ENCODE measurements around the gene ADK. TPM values are rescaled to one million over a fixed set of nuclear protein-coding genes. Genes with fewer than 3 reads are reported as not detected.
"Not testable (repeated sequence)": the region's sequence is repeated elsewhere in the genome, so short reads cannot be mapped to it uniquely, and the experiment has no call there.

ADK gene
- total RNA-seq, 1 experiment from 2014 or later, result 48.6 TPM

- no peaks in the 10 kb centered on the region for H3K36me3 ChIP-seq
- H3K27ac ChIP-seq, result no peak overlapping the region
- no peaks in the 10 kb centered on the region for H3K9me3 ChIP-seq (replicated peaks)
- no peaks in the 10 kb centered on the region for H3K27me3 ChIP-seq
- peaks cover 8% of the 10 kb centered on the region for H3K4me1 ChIP-seq
- no peak overlapping the region for H3K4me3 ChIP-seq
- DNase-seq, result no peak
Observed at GRCh38 chr10:74187237-74187636, 36.2 kb downstream of the ADK start.

- not testable (repeated sequence) for H3K27me3 ChIP-seq; DNase-seq; H3K4me1 ChIP-seq; H3K27ac ChIP-seq; H3K36me3 ChIP-seq; H3K9me3 ChIP-seq (replicated peaks); H3K4me3 ChIP-seq
Observed at GRCh38 chr10:74188617-74189016, 37.6 kb downstream of the ADK start.

- H3K4me1 ChIP-seq, result peaks cover 8% of the 10 kb centered on the region
- peak overlapping the region; percentile 2; the same call in 1 of the 2 replicates for H3K4me3 ChIP-seq
- peak overlapping the region; percentile 56 for H3K27ac ChIP-seq
- no peaks in the 10 kb centered on the region for H3K27me3 ChIP-seq
- no peaks in the 10 kb centered on the region for H3K9me3 ChIP-seq (replicated peaks)
- DNase-seq, result peak; percentile 32 to 62
- H3K36me3 ChIP-seq, result no peaks in the 10 kb centered on the region
Observed at GRCh38 chr10:74189999-74190421, 39.0 kb downstream of the ADK start.

GRCh38 chr10:74190494-74190893 is 39.5 kb downstream of the ADK start:
- Histone ChIP-seq H3K9me3 (replicated peaks) (no peaks in the 10 kb centered on the region), H3K27ac (peak overlapping the region; percentile 56), H3K27me3 (no peaks in the 10 kb centered on the region), H3K4me1 (peaks cover 8% of the 10 kb centered on the region), H3K36me3 (no peaks in the 10 kb centered on the region), H3K4me3 (peak overlapping the region; percentile 2; the same call in 1 of the 2 replicates)
- DNase-seq, result peak; percentile 13 to 41

GRCh38 chr10:74194545-74194944 is 43.5 kb downstream of the ADK start:
- H3K27ac ChIP-seq, result no peak overlapping the region
- no peak overlapping the region for H3K4me3 ChIP-seq
- peaks cover 8% of the 10 kb centered on the region for H3K4me1 ChIP-seq
- no peaks in the 10 kb centered on the region for H3K9me3 ChIP-seq (replicated peaks)
- DNase-seq, result no peak
- no peaks in the 10 kb centered on the region for H3K27me3 ChIP-seq
- H3K36me3 ChIP-seq, result no peaks in the 10 kb centered on the region

GRCh38 chr10:74194999-74195398 is 44.0 kb downstream of the ADK start:
- Histone ChIP-seq H3K27ac (no peak overlapping the region), H3K36me3 (no peaks in the 10 kb centered on the region), H3K4me3 (no peak overlapping the region), H3K4me1 (peaks cover 5% of the 10 kb centered on the region), H3K9me3 (replicated peaks) (no peaks in the 10 kb centered on the region), H3K27me3 (no peaks in the 10 kb centered on the region)
- DNase-seq, result no peak

GRCh38 chr10:74199315-74199714 is 48.3 kb downstream of the ADK start:
- Histone ChIP-seq H3K36me3 (no peaks in the 10 kb centered on the region; the same call in 1 of the 2 replicates), H3K9me3 (replicated peaks) (0 out of 2 replicates have a peak, but pooled peaks cover 3% of the 10 kb centered on the region)

GRCh38 chr10:74202356-74202755 is 51.3 kb downstream of the ADK start:
- H3K27ac ChIP-seq, result no peak overlapping the region
- 0 out of 2 replicates have a peak, but pooled peaks cover 3% of the 10 kb centered on the region for H3K9me3 ChIP-seq (replicated peaks)
- no peaks in the 10 kb centered on the region for H3K27me3 ChIP-seq
- peaks cover 13% of the 10 kb centered on the region for H3K4me1 ChIP-seq
- H3K4me3 ChIP-seq, result no peak overlapping the region
- H3K36me3 ChIP-seq, result no peaks in the 10 kb centered on the region; the same call in 1 of the 2 replicates
- no peak for DNase-seq

More at GRCh38 chr10:74199315-74199714, 48.3 kb downstream of the ADK start:
- Histone ChIP-seq H3K27ac (no peak overlapping the region), H3K4me3 (no peak overlapping the region), H3K27me3 (no peaks in the 10 kb centered on the region), H3K4me1 (no peaks in the 10 kb centered on the region)
- no peak for DNase-seq

GRCh38 chr10:74206746-74207145 is 55.7 kb downstream of the ADK start:
- DNase-seq, result peak; percentile 56 to 73
- Histone ChIP-seq H3K4me3 (no peak overlapping the region), H3K9me3 (replicated peaks) (0 out of 2 replicates have a peak, but pooled peaks cover 3% of the 10 kb centered on the region)

GRCh38 chr10:74207691-74208480 is 56.9 kb downstream of the ADK start:
- Histone ChIP-seq H3K4me1 (peaks cover 29% of the 10 kb centered on the region), H3K27ac (peak overlapping the region; percentile 69), H3K36me3 (no peaks in the 10 kb centered on the region; the same call in 1 of the 2 replicates), H3K27me3 (no peaks in the 10 kb centered on the region), H3K4me3 (no peak overlapping the region), H3K9me3 (replicated peaks) (no peaks in the 10 kb centered on the region)
- peak; percentile 88 to 89 for DNase-seq

More at GRCh38 chr10:74206746-74207145, 55.7 kb downstream of the ADK start:
- no peaks in the 10 kb centered on the region; the same call in 1 of the 2 replicates for H3K36me3 ChIP-seq
- no peaks in the 10 kb centered on the region for H3K27me3 ChIP-seq
- peak overlapping the region; percentile 45 for H3K27ac ChIP-seq
- peaks cover 29% of the 10 kb centered on the region for H3K4me1 ChIP-seq

GRCh38 chr10:74208997-74209396 is 58.0 kb downstream of the ADK start:
- H3K27ac ChIP-seq, result peak overlapping the region; percentile 69

GRCh38 chr10:74213019-74213418 is 62.0 kb downstream of the ADK start:
- Histone ChIP-seq H3K4me1 (peaks cover 9% of the 10 kb centered on the region), H3K27me3 (no peaks in the 10 kb centered on the region), H3K27ac (no peak overlapping the region), H3K36me3 (no peaks in the 10 kb centered on the region), H3K4me3 (no peak overlapping the region), H3K9me3 (replicated peaks) (no peaks in the 10 kb centered on the region)
- no peak for DNase-seq

More at GRCh38 chr10:74208997-74209396, 58.0 kb downstream of the ADK start:
- no peaks in the 10 kb centered on the region for H3K9me3 ChIP-seq (replicated peaks)
- H3K36me3 ChIP-seq, result no peaks in the 10 kb centered on the region; the same call in 1 of the 2 replicates
- H3K4me1 ChIP-seq, result peaks cover 29% of the 10 kb centered on the region
- H3K27me3 ChIP-seq, result no peaks in the 10 kb centered on the region
- no peak overlapping the region for H3K4me3 ChIP-seq
- no peak for DNase-seq

GRCh38 chr10:74213571-74214162 is 62.6 kb downstream of the ADK start:
- H3K27me3 ChIP-seq, result no peaks in the 10 kb centered on the region
- no peak overlapping the region for H3K27ac ChIP-seq
- DNase-seq, result peak; percentile 39 to 60
- H3K9me3 ChIP-seq (replicated peaks), result no peaks in the 10 kb centered on the region
- no peaks in the 10 kb centered on the region for H3K36me3 ChIP-seq
- H3K4me3 ChIP-seq, result no peak overlapping the region
- peaks cover 5% of the 10 kb centered on the region for H3K4me1 ChIP-seq

GRCh38 chr10:74217110-74217509 is 66.1 kb downstream of the ADK start:
- H3K27ac ChIP-seq; H3K9me3 ChIP-seq (replicated peaks); H3K27me3 ChIP-seq: not testable (repeated sequence)

GRCh38 chr10:74222467-74222866 is 71.4 kb downstream of the ADK start:
- H3K4me3 ChIP-seq; H3K9me3 ChIP-seq (replicated peaks); DNase-seq; H3K36me3 ChIP-seq; H3K4me1 ChIP-seq; H3K27ac ChIP-seq; H3K27me3 ChIP-seq: not testable (repeated sequence)

More at GRCh38 chr10:74217110-74217509, 66.1 kb downstream of the ADK start:
- not testable (repeated sequence) for H3K4me3 ChIP-seq, H3K36me3 ChIP-seq, H3K4me1 ChIP-seq, DNase-seq
